Spinal cord (tissue), 10 donors: ENCODE measurements around the gene KLHL5. TPM values are rescaled to one million over a fixed set of nuclear protein-coding genes. Genes with fewer than 3 reads are reported as not detected.

Experiments used
- DNase-seq, 6 donors: peaks; one replicate each; pipeline versions ENCODE4 v3.0.0 to v3.0.0-alpha.2; 2013 to 2015; ENCODE audit warnings: low spot score in 6 of 6, low read depth in 4 of 6
- H3K27ac ChIP-seq: one replicate; pipeline ENCODE4 v1.5.1; 2013; ENCODE audit warnings: low read depth, low read length, control low read depth
- H3K27me3 ChIP-seq: one replicate; pipeline ENCODE4 v1.6.1; 2013; ENCODE audit warnings: low read length; ENCODE audit not compliant: control insufficient read depth, insufficient read depth
- H3K36me3 ChIP-seq: one replicate; pipeline ENCODE4 v1.6.1; 2013; ENCODE audit warnings: low read length; ENCODE audit not compliant: control insufficient read depth, insufficient read depth
- H3K4me1 ChIP-seq: one replicate; pipeline ENCODE4 v1.6.1; 2013; ENCODE audit warnings: low read length; ENCODE audit not compliant: control insufficient read depth, insufficient read depth
- H3K4me3 ChIP-seq: one replicate; pipeline ENCODE4 v1.5.1; 2013; ENCODE audit warnings: low read depth, low read length, control low read depth
- H3K9me3 ChIP-seq: one replicate; pipeline ENCODE4 v1.6.1; 2013; ENCODE audit warnings: low read length; ENCODE audit not compliant: control insufficient read depth, insufficient read depth
- WGBS: methylation state at CpG from one replicate; pipeline ENCODE4 v1.1.5; 2013; ENCODE audit warnings: missing lambda C conversion rate; ENCODE audit not compliant: insufficient coverage; 5-methylcytosine and 5-hydroxymethylcytosine counted together
- polyA plus RNA-seq, 2 donors: library from polyadenylated mRNA; unstranded; fragments of 120-200 nt; gene quantifications; one replicate each; pipeline ENCODE4 v1.2.1, GENCODE V29; 2013; ENCODE audit not compliant: insufficient read length in 2 of 2
- total RNA-seq, 2 donors: library from RNA; depleted of rRNA in 1 of 2; stranded (reverse); fragments of 120-200 nt in 1 of 2; fragments of >200 nt in 1 of 2; gene quantifications; one replicate each; pipeline versions ENCODE4 v1.2.3 to v1.2.4, GENCODE V29; 2013 to 2014
- donor health status: healthy.

KLHL5 gene
- total and polyA plus RNA-seq, 4 donors, result 58.8 to 88.2 (median 75.3) TPM

GRCh38 chr4:39068907-39069306 is 6.9 kb downstream of the KLHL5 start:
- Histone ChIP-seq H3K4me3 (no peak overlapping the region), H3K27ac (no peak overlapping the region), H3K9me3 (no peaks in the 10 kb centered on the region), H3K4me1 (peaks cover 5% of the 10 kb centered on the region), H3K36me3 (no peaks in the 10 kb centered on the region), H3K27me3 (no peaks in the 10 kb centered on the region)
- DNase-seq, result no peak
- WGBS, result no CpG with 5 or more reads among the region's 3 CpGs

GRCh38 chr4:39078829-39079228 is 16.8 kb downstream of the KLHL5 start:
- 100% methylated on average over 2 of the region's 2 CpGs for WGBS

GRCh38 chr4:39083164-39083563 is 21.1 kb downstream of the KLHL5 start:
- DNase-seq, result peak in 1 of 6 donors; percentile 8

More at GRCh38 chr4:39078829-39079228, 16.8 kb downstream of the KLHL5 start:
- H3K9me3 ChIP-seq, result no peaks in the 10 kb centered on the region
- no peak overlapping the region for H3K27ac ChIP-seq
- H3K4me3 ChIP-seq, result no peak overlapping the region
- H3K36me3 ChIP-seq, result peaks cover 5% of the 10 kb centered on the region
- H3K4me1 ChIP-seq, result no peaks in the 10 kb centered on the region
- DNase-seq, result no peak
- no peaks in the 10 kb centered on the region for H3K27me3 ChIP-seq

GRCh38 chr4:39085891-39086290 is 23.9 kb downstream of the KLHL5 start:
- no peaks in the 10 kb centered on the region for H3K9me3 ChIP-seq
- H3K27ac ChIP-seq, result no peak overlapping the region
- no peak for DNase-seq
- peaks cover 7% of the 10 kb centered on the region for H3K36me3 ChIP-seq
- no peaks in the 10 kb centered on the region for H3K27me3 ChIP-seq
- H3K4me1 ChIP-seq, result no peaks in the 10 kb centered on the region
- WGBS, result no CpG with 5 or more reads among the region's 5 CpGs
- H3K4me3 ChIP-seq, result no peak overlapping the region

More at GRCh38 chr4:39083164-39083563, 21.1 kb downstream of the KLHL5 start:
- H3K36me3 ChIP-seq, result peaks cover 3% of the 10 kb centered on the region
- no peaks in the 10 kb centered on the region for H3K4me1 ChIP-seq
- no peaks in the 10 kb centered on the region for H3K9me3 ChIP-seq
- no peak overlapping the region for H3K27ac ChIP-seq
- no peaks in the 10 kb centered on the region for H3K27me3 ChIP-seq
- H3K4me3 ChIP-seq, result no peak overlapping the region

- Histone ChIP-seq H3K36me3 (peaks cover 9% of the 10 kb centered on the region), H3K9me3 (no peaks in the 10 kb centered on the region), H3K4me3 (no peak overlapping the region), H3K27me3 (no peaks in the 10 kb centered on the region), H3K27ac (no peak overlapping the region), H3K4me1 (no peaks in the 10 kb centered on the region)
- DNase-seq, result no peak
- WGBS, result no CpG with 5 or more reads among the region's 1 CpG
These were observed 34.8 kb downstream of the KLHL5 start for GRCh38 chr4:39096847-39097246.

GRCh38 chr4:39097290-39097689 is 35.3 kb downstream of the KLHL5 start:
- no peaks in the 10 kb centered on the region for H3K9me3 ChIP-seq
- 92% methylated on average over 2 of the region's 5 CpGs for WGBS
- peaks cover 9% of the 10 kb centered on the region for H3K36me3 ChIP-seq
- no peak overlapping the region for H3K27ac ChIP-seq
- H3K4me1 ChIP-seq, result no peaks in the 10 kb centered on the region
- DNase-seq, result no peak
- H3K4me3 ChIP-seq, result no peak overlapping the region
- H3K27me3 ChIP-seq, result no peaks in the 10 kb centered on the region

- WGBS, result 84% methylated on average over 7 of the region's 7 CpGs
- no peak overlapping the region for H3K27ac ChIP-seq
- no peaks in the 10 kb centered on the region for H3K9me3 ChIP-seq
- peaks cover 26% of the 10 kb centered on the region for H3K36me3 ChIP-seq
- no peak overlapping the region for H3K4me3 ChIP-seq
- DNase-seq, result no peak
- H3K27me3 ChIP-seq, result no peaks in the 10 kb centered on the region
- no peaks in the 10 kb centered on the region for H3K4me1 ChIP-seq
These were observed 40.3 kb downstream of the KLHL5 start for GRCh38 chr4:39102297-39102696.

- no peak overlapping the region for H3K27ac ChIP-seq
- H3K27me3 ChIP-seq, result no peaks in the 10 kb centered on the region
- no peak overlapping the region for H3K4me3 ChIP-seq
- DNase-seq, result no peak
- 93% methylated on average over 5 of the region's 6 CpGs for WGBS
- peaks cover 19% of the 10 kb centered on the region for H3K36me3 ChIP-seq
- no peaks in the 10 kb centered on the region for H3K9me3 ChIP-seq
- no peaks in the 10 kb centered on the region for H3K4me1 ChIP-seq
These were observed 41.3 kb downstream of the KLHL5 start for GRCh38 chr4:39103291-39103690.

- Histone ChIP-seq H3K4me3 (no peak overlapping the region), H3K4me1 (no peaks in the 10 kb centered on the region), H3K27me3 (no peaks in the 10 kb centered on the region), H3K27ac (no peak overlapping the region), H3K36me3 (peaks cover 17% of the 10 kb centered on the region), H3K9me3 (no peaks in the 10 kb centered on the region)
- no peak for DNase-seq
- WGBS, result no CpG with 5 or more reads among the region's 2 CpGs
These were observed 42.2 kb downstream of the KLHL5 start for GRCh38 chr4:39104255-39104654.

GRCh38 chr4:39106011-39106410 is 44.0 kb downstream of the KLHL5 start:
- H3K4me1 ChIP-seq, result no peaks in the 10 kb centered on the region
- 100% methylated on average over 4 of the region's 4 CpGs for WGBS
- DNase-seq, result no peak
- no peak overlapping the region for H3K27ac ChIP-seq
- no peaks in the 10 kb centered on the region for H3K27me3 ChIP-seq
- H3K36me3 ChIP-seq, result peaks cover 17% of the 10 kb centered on the region
- no peak overlapping the region for H3K4me3 ChIP-seq
- no peaks in the 10 kb centered on the region for H3K9me3 ChIP-seq
